ENCODE results near the gene TAF10. TPM values are rescaled to one million over a fixed set of nuclear protein-coding genes. Genes with fewer than 3 reads are reported as not detected.
A peak's percentile ranks its signal among the peaks of the same experiment; 100 is the strongest.

TAF10 gene
- total and polyA plus RNA-seq, 2 of the 13 experiments (the other 11 are each of a cell fraction or from before 2014, with no cell fraction given), result 71.3 to 134 TPM

- no peak for TF ChIP-seq JUNB (CRISPR knock-in tag; IDR thresholded peaks at IDR 0.05; ENCODE audit: borderline replicate concordance)
- peak; percentile 29; the same call in 1 of the 2 replicates for TF ChIP-seq PITX1 (CRISPR knock-in tag; IDR thresholded peaks at IDR 0.05)
- no peak for TF ChIP-seq MAZ (IDR thresholded peaks at IDR 0.05; ENCODE audit: borderline replicate concordance, low read depth, low read length)
- 0 out of 2 replicates have a peak, but pooled peaks have one; percentile 37 for TF ChIP-seq MAZ (CRISPR knock-in tag; IDR thresholded peaks at IDR 0.05; ENCODE audit: low read depth)
- TF ChIP-seq BHLHE40 (IDR thresholded peaks at IDR 0.05; ENCODE audit: low read length), result peak; percentile 87
- TF ChIP-seq HMG20B (CRISPR knock-in tag; conservative IDR thresholded peaks at IDR 0.05), result peak; percentile 61
- TF ChIP-seq, protein P1, sequence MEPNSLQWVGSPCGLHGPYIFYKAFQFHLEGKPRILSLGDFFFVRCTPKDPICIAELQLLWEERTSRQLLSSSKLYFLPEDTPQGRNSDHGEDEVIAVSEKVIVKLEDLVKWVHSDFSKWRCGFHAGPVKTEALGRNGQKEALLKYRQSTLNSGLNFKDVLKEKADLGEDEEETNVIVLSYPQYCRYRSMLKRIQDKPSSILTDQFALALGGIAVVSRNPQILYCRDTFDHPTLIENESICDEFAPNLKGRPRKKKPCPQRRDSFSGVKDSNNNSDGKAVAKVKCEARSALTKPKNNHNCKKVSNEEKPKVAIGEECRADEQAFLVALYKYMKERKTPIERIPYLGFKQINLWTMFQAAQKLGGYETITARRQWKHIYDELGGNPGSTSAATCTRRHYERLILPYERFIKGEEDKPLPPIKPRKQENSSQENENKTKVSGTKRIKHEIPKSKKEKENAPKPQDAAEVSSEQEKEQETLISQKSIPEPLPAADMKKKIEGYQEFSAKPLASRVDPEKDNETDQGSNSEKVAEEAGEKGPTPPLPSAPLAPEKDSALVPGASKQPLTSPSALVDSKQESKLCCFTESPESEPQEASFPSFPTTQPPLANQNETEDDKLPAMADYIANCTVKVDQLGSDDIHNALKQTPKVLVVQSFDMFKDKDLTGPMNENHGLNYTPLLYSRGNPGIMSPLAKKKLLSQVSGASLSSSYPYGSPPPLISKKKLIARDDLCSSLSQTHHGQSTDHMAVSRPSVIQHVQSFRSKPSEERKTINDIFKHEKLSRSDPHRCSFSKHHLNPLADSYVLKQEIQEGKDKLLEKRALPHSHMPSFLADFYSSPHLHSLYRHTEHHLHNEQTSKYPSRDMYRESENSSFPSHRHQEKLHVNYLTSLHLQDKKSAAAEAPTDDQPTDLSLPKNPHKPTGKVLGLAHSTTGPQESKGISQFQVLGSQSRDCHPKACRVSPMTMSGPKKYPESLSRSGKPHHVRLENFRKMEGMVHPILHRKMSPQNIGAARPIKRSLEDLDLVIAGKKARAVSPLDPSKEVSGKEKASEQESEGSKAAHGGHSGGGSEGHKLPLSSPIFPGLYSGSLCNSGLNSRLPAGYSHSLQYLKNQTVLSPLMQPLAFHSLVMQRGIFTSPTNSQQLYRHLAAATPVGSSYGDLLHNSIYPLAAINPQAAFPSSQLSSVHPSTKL (CRISPR knock-in tag; IDR thresholded peaks at IDR 0.05), result peak; percentile 59
- no peak for TF ChIP-seq FOXM1 (CRISPR knock-in tag; IDR thresholded peaks at IDR 0.05)
Measured at GRCh38 chr11:6654281-6655019, 42.4 kb upstream of the TAF10 start (continued).

DNA sequence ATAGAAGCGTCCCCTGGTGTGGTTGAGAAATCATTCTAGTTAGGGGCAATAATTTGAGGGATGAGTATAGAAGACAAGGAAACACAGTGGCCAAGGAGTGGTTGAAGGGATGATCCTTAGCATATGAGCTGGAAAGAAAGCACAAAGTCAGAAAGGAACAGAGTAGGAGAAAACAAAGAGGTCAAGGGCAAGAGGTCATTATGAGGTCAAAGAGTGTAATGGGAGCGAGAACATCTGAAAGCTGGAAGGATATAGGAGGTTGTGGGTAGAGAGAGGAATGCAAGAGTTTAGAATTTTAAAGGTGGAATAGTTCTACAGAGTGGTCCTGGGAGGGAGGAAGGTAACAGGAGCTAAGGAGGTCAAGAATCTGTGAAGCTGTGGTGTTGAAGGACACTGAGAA is 41.6 kb upstream of the TAF10 start:
- FAIRE-seq, result no peak

More for the DNA sequence above, 41.6 kb upstream of the TAF10 start:
- Histone ChIP-seq H3K27me3 (ENCODE audit: control insufficient read depth in 1 of 2, insufficient read depth in 2 of 2, low read length in 2 of 2) (peaks cover 15 to 88% of the 10 kb centered on the region in 2 experiments), H3K4me2 (ENCODE audit: low read depth, low read length) (no peak overlapping the region), H3K9me3 (ENCODE audit: low read length) (no peaks in the 10 kb centered on the region), H2AFZ (ENCODE audit: low read length) (no peak overlapping the region), H3K36me3 (replicated peaks in 1 of 2; ENCODE audit: control insufficient read depth in 1 of 2, insufficient read depth in 2 of 2, low read length in 2 of 2) (no peaks in the 10 kb centered on the region), H3K27ac (ENCODE audit: extremely low read length, insufficient read depth, low read length) (no peak overlapping the region), H3K79me2 (ENCODE audit: insufficient read depth, low read length) (no peaks in the 10 kb centered on the region), H3K4me3 (replicated peaks in 1 of 3; ENCODE audit: insufficient read depth in 1 of 3, low read depth in 2 of 3, low read length in 3 of 3) (no peak overlapping the region), H4K20me1 (ENCODE audit: insufficient read depth, low read length) (no peaks in the 10 kb centered on the region; the same call in 1 of the 2 replicates), H3K9ac (ENCODE audit: insufficient read depth, low read depth, low read length) (no peak overlapping the region), H3K4me1 (ENCODE audit: insufficient read depth, low read length) (peaks cover 12% of the 10 kb centered on the region)
- 20% methylated on average over 2 of the region's 2 CpGs for WGBS (ENCODE audit: low lambda C conversion rate)
- CTCF ChIA-PET (ENCODE audit: low intra/inter-chr PET ratio, low total read pairs), result no interaction called here
- no peak for DNase-seq (ENCODE audit: low spot score)
- ATAC-seq, result no peak
- TF ChIP-seq SALL1 (CRISPR knock-in tag; IDR thresholded peaks at IDR 0.05) (no peak), ZNF460 (CRISPR knock-in tag; IDR thresholded peaks at IDR 0.05; ENCODE audit: borderline replicate concordance) (no peak), TBL1XR1 (IDR thresholded peaks at IDR 0.05; ENCODE audit: borderline replicate concordance, low read length, partially characterized antibody) (no peak), AKAP8 (CRISPR knock-in tag; IDR thresholded peaks at IDR 0.05) (no peak), ZNF703 (CRISPR knock-in tag; IDR thresholded peaks at IDR 0.05; ENCODE audit: borderline replicate concordance) (no peak)
- in situ Hi-C loops (cut with HindIII; ENCODE audit: extremely low pct_ligation_motif_present, low pct_unique_long_range_greater_than_20kb), result no loop called here
- no TSS peak for BruUV-seq (replicated peaks)
- POLR2A ChIA-PET, result no interaction called here
- intact Hi-C loops (cut with micrococcal nuclease; ENCODE audit: unreplicated experiment), result no loop called here

Data from HepG2 (cell line).